GM04504 (cell line): ENCODE data around the gene NPR1.
"Not testable (repeated sequence)": the region's sequence is repeated elsewhere in the genome, so short reads cannot be mapped to it uniquely, and the experiment has no call there.

Source experiments
- DNase-seq: peaks from one replicate; pipeline ENCODE4 v3.0.0-alpha.2; 2012; ENCODE audit warnings: low read depth

NPR1 gene

GRCh38 chr1:153682730-153683129 is 4.2 kb downstream of the NPR1 start:
- DNase-seq = no peak

- DNase-seq = no peak
These were observed 5.4 kb downstream of the NPR1 start for GRCh38 chr1:153683854-153684253.

- DNase-seq = no peak
These were observed 6.4 kb downstream of the NPR1 start for GRCh38 chr1:153684892-153685291.

GRCh38 chr1:153685544-153686340 is 7.3 kb downstream of the NPR1 start:
- DNase-seq = no peak

- no peak for DNase-seq
These were observed 9.0 kb downstream of the NPR1 start for GRCh38 chr1:153687346-153688125.

- no peak for DNase-seq
These were observed 9.8 kb downstream of the NPR1 start for GRCh38 chr1:153688276-153688675.

GRCh38 chr1:153688736-153689328 is 10.3 kb downstream of the NPR1 start:
- DNase-seq = no peak

GRCh38 chr1:153693466-153693865 is 15.0 kb downstream of the NPR1 start:
- DNase-seq = no peak

GRCh38 chr1:153696741-153697140 is 18.3 kb downstream of the NPR1 start:
- no peak for DNase-seq

- DNase-seq = no peak
These were observed 18.9 kb downstream of the NPR1 start for GRCh38 chr1:153697191-153698019.

GRCh38 chr1:153698020-153698922 is 19.8 kb downstream of the NPR1 start:
- no peak for DNase-seq

GRCh38 chr1:153698923-153699714 is 20.6 kb downstream of the NPR1 start:
- DNase-seq = peak; percentile 33

- no peak for DNase-seq
These were observed 21.3 kb downstream of the NPR1 start for GRCh38 chr1:153699768-153700167.

- no peak for DNase-seq
These were observed 27.0 kb downstream of the NPR1 start for GRCh38 chr1:153705484-153705883.

GRCh38 chr1:153711026-153711425 is 32.5 kb downstream of the NPR1 start:
- DNase-seq = no peak

- not testable (repeated sequence) for DNase-seq
These were observed 37.7 kb downstream of the NPR1 start for GRCh38 chr1:153716211-153716610.

GRCh38 chr1:153717330-153717729 is 38.8 kb downstream of the NPR1 start:
- no peak for DNase-seq

- no peak for DNase-seq
These were observed 45.2 kb downstream of the NPR1 start for GRCh38 chr1:153723687-153724086.

GRCh38 chr1:153724634-153725033 is 46.1 kb downstream of the NPR1 start:
- not testable (repeated sequence) for DNase-seq
